Heart left ventricle (tissue), 13 donors: ENCODE data around the gene BCL11A.

Experiments used
- CTCF ChIP-seq, 12 donors: fragments of 200-600 bp; sonication (generic) in 4 of 12; IDR thresholded peaks; one replicate each; pipeline versions ENCODE4 v1.5.0 to v1.8.0; 2018 to 2022; ENCODE audit warnings: antibody characterized with exemption in 12 of 12, mild to moderate bottlenecking in 5 of 12
- POLR2A ChIP-seq, 2 donors: fragments of 450-650 bp; IDR thresholded peaks; one replicate each; pipeline ENCODE4 v1.6.1; 2017; ENCODE audit warnings: antibody characterized with exemption in 2 of 2, mild to moderate bottlenecking in 2 of 2, moderate library complexity in 2 of 2
- donor health status: ischemic (EF 13 %, LVEDD 7.1; RV severe dilation, severe dysfunction).
- donor health status: DM: no; HTN: yes; CAD: no.
- donor health status: DM: no; HTN: no; CAD: no.
- donor health status: ischemic (EF 25% LVEDD 6.9; RV normal size, moderate dysfunction).
- donor health status: ischemic (EF 25% LVEDD 5.7; RV mildly dilated, moderate dysfunction).
- donor health status: ischemic (EF 35%, LVEDD 5.7; RV mildly dilated, moderate dysfunction).
- donor health status: nonischemic (EF 11% LVEDD 7.7; RV severe dilation, severe dysfunction).
- donor health status: DM: yes; HTN: yes; CAD: no.
- donor health status: PGD.
- donor health status: ischemic (EF 29% LVEDD 5.4; RV normal size, mild dysfunction).
- donor health status: nonischemic (EF 23%, LVEDD 6.1; RV moderate dilation, normal function).

DNA sequence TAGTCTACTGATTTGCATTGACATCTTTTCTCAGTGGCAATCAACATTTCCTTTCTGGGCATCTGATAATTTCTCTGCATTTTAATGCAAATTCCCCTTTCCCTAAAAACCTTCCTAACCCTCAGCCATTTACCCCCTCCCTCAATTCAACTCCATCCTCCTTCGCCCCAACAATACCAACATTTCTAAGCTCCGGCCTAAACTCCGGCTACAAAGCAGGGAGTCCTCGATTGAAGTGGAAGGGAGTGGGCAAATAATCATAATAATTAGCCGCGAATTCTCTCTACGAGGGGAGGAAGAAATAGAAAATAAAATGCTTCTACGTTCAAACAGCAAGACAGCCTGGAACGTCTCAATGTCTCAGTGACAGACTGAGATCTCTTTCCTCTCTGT, 4.6 kb downstream of the BCL11A start:
- TF ChIP-seq CTCF (IDR thresholded peaks at IDR 0.05), result no peak
- TF ChIP-seq POLR2A (IDR thresholded peaks at IDR 0.05), result no peak
